ENCODE results near the gene PCDHB3. TPM values are rescaled to one million over a fixed set of nuclear protein-coding genes. Genes with fewer than 3 reads are reported as not detected.
A peak's percentile ranks its signal among the peaks of the same experiment; 100 is the strongest.

Gene PCDHB3
- total RNA-seq, 1 experiment from 2014 or later, result 2.3 TPM

GRCh38 chr5:141051521-141051866, 48.8 kb upstream of the PCDHB3 start:
- H3K79me1 ChIP-seq (ENCODE audit: insufficient read depth, low read depth, low read length, poor library complexity, severe bottlenecking), result no peaks in the 10 kb centered on the region
- no peak overlapping the region for H2BK20ac ChIP-seq (ENCODE audit: low read depth, low read length, poor library complexity, severe bottlenecking)
- peaks cover 15% of the 10 kb centered on the region for H3K23me2 ChIP-seq (ENCODE audit: insufficient read length, low read depth, low read length, poor library complexity, severe bottlenecking)
- Mint-ChIP-seq H3K4me3 (peak overlapping the region; percentile 76 to 83), H3K9me3 (no peaks in the 10 kb centered on the region), H3K4me1 (peaks cover 15% of the 10 kb centered on the region in 2 experiments), H3K36me3 (ENCODE audit: insufficient read depth in 1 of 3, low read depth in 3 of 3) (no peaks in the 10 kb centered on the region), H3K27ac (peak overlapping the region in 2 of 3 experiments; percentile 24 to 62; a peak in 4 of 7 replicates), H3K27me3 (ENCODE audit: low read depth) (peaks cover 60% of the 10 kb centered on the region)
- no peak overlapping the region for H4K91ac ChIP-seq (ENCODE audit: insufficient read length, low read depth, low read length)
- peak overlapping the region; percentile 21 for H3K9ac ChIP-seq (ENCODE audit: extremely low read depth, insufficient read length, low read length)
- no peak overlapping the region for H2BK120ac ChIP-seq (ENCODE audit: low read depth, low read length, poor library complexity, severe bottlenecking)
- H3K79me2 ChIP-seq (ENCODE audit: insufficient read depth, low read length), result no peaks in the 10 kb centered on the region
- no peak overlapping the region for H2BK5ac ChIP-seq (ENCODE audit: insufficient read length, low read length)
- H2BK12ac ChIP-seq (ENCODE audit: insufficient read length, low read depth, low read length), result no peak overlapping the region
- no peak overlapping the region for H3K4ac ChIP-seq (ENCODE audit: low read depth, low read length)
- H4K5ac ChIP-seq (ENCODE audit: insufficient read length, low read depth, low read length), result no peak overlapping the region
- H2AFZ ChIP-seq (ENCODE audit: low read length), result peak overlapping the region; percentile 98
- no peak overlapping the region for H2AK5ac ChIP-seq (ENCODE audit: insufficient read length, low read length)
- H3K56ac ChIP-seq (ENCODE audit: insufficient read length, low read depth, low read length), result no peak overlapping the region
- no peak overlapping the region for H2BK15ac ChIP-seq (ENCODE audit: low read depth, low read length)
- no peaks in the 10 kb centered on the region for H3K9me3 ChIP-seq (ENCODE audit: control insufficient read depth, low read depth, low read length)
- H3T11ph ChIP-seq (ENCODE audit: low read length), result no peak overlapping the region
- peaks cover 3% of the 10 kb centered on the region; the same call in 1 of the 2 replicates for H3K27me3 ChIP-seq (ENCODE audit: insufficient read depth, low read length)
- no peaks in the 10 kb centered on the region for H4K20me1 ChIP-seq (ENCODE audit: control insufficient read depth, insufficient read depth, insufficient read length)
- H3K18ac ChIP-seq (ENCODE audit: insufficient read length, low read depth, low read length), result peak overlapping the region; percentile 19
- peak; percentile 68 for DNase-seq
- no peak overlapping the region for H3K27ac ChIP-seq (ENCODE audit: insufficient read length, low read depth, low read length)
- TF ChIP-seq, protein P1, sequence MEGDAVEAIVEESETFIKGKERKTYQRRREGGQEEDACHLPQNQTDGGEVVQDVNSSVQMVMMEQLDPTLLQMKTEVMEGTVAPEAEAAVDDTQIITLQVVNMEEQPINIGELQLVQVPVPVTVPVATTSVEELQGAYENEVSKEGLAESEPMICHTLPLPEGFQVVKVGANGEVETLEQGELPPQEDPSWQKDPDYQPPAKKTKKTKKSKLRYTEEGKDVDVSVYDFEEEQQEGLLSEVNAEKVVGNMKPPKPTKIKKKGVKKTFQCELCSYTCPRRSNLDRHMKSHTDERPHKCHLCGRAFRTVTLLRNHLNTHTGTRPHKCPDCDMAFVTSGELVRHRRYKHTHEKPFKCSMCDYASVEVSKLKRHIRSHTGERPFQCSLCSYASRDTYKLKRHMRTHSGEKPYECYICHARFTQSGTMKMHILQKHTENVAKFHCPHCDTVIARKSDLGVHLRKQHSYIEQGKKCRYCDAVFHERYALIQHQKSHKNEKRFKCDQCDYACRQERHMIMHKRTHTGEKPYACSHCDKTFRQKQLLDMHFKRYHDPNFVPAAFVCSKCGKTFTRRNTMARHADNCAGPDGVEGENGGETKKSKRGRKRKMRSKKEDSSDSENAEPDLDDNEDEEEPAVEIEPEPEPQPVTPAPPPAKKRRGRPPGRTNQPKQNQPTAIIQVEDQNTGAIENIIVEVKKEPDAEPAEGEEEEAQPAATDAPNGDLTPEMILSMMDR (conservative IDR thresholded peaks at IDR 0.05), result no peak
- no peak overlapping the region for H4K8ac ChIP-seq (replicated peaks; ENCODE audit: insufficient read length, low read depth, low read length)
- no peak overlapping the region for H3K14ac ChIP-seq (ENCODE audit: insufficient read depth, low read length)
- H3K4me1 ChIP-seq (ENCODE audit: insufficient read depth, low read length), result peaks cover 3% of the 10 kb centered on the region; the same call in 1 of the 2 replicates
- no peak overlapping the region for H3K23ac ChIP-seq (ENCODE audit: insufficient read length, low read depth, low read length)
- whole genome bisulfite sequencing (ENCODE audit: extremely low coverage, insufficient read length, low lambda C conversion rate), result no CpG with 5 or more reads among the region's 19 CpGs
- H3K4me2 ChIP-seq (ENCODE audit: insufficient read depth, insufficient read length, low read length), result peak overlapping the region; percentile 97
